ENCODE measurements around the gene GSTO2.

GRCh38 chr10:104255311-104255981 is 13.5 kb upstream of the GSTO2 start:
- no peak for TF ChIP-seq CTCF (tag by site-specific recombination; IDR thresholded peaks at IDR 0.05)
- TF ChIP-seq, protein P1, sequence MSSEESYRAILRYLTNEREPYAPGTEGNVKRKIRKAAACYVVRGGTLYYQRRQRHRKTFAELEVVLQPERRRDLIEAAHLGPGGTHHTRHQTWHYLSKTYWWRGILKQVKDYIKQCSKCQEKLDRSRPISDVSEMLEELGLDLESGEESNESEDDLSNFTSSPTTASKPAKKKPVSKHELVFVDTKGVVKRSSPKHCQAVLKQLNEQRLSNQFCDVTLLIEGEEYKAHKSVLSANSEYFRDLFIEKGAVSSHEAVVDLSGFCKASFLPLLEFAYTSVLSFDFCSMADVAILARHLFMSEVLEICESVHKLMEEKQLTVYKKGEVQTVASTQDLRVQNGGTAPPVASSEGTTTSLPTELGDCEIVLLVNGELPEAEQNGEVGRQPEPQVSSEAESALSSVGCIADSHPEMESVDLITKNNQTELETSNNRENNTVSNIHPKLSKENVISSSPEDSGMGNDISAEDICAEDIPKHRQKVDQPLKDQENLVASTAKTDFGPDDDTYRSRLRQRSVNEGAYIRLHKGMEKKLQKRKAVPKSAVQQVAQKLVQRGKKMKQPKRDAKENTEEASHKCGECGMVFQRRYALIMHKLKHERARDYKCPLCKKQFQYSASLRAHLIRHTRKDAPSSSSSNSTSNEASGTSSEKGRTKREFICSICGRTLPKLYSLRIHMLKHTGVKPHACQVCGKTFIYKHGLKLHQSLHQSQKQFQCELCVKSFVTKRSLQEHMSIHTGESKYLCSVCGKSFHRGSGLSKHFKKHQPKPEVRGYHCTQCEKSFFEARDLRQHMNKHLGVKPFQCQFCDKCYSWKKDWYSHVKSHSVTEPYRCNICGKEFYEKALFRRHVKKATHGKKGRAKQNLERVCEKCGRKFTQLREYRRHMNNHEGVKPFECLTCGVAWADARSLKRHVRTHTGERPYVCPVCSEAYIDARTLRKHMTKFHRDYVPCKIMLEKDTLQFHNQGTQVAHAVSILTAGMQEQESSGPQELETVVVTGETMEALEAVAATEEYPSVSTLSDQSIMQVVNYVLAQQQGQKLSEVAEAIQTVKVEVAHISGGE (tag by site-specific recombination; conservative IDR thresholded peaks at IDR 0.05; ENCODE audit: low read depth), result no peak
- no peak for TF ChIP-seq ZNF174 (tag by site-specific recombination; IDR thresholded peaks at IDR 0.05)
- TF ChIP-seq ZBTB8A (tag by site-specific recombination; IDR thresholded peaks at IDR 0.05), result no peak
- no peak for TF ChIP-seq ZSCAN16 (tag by site-specific recombination; IDR thresholded peaks at IDR 0.05)
- no peak for TF ChIP-seq SP2 (tag by site-specific recombination; IDR thresholded peaks at IDR 0.05)
- no peak for TF ChIP-seq KLF1 (tag by site-specific recombination; IDR thresholded peaks at IDR 0.05)
- no peak for TF ChIP-seq EGR2 (tag by site-specific recombination; IDR thresholded peaks at IDR 0.05; ENCODE audit: low read depth)
- TF ChIP-seq HOXC10 (CRISPR knock-in tag; IDR thresholded peaks at IDR 0.05), result no peak
- TF ChIP-seq, protein P2, sequence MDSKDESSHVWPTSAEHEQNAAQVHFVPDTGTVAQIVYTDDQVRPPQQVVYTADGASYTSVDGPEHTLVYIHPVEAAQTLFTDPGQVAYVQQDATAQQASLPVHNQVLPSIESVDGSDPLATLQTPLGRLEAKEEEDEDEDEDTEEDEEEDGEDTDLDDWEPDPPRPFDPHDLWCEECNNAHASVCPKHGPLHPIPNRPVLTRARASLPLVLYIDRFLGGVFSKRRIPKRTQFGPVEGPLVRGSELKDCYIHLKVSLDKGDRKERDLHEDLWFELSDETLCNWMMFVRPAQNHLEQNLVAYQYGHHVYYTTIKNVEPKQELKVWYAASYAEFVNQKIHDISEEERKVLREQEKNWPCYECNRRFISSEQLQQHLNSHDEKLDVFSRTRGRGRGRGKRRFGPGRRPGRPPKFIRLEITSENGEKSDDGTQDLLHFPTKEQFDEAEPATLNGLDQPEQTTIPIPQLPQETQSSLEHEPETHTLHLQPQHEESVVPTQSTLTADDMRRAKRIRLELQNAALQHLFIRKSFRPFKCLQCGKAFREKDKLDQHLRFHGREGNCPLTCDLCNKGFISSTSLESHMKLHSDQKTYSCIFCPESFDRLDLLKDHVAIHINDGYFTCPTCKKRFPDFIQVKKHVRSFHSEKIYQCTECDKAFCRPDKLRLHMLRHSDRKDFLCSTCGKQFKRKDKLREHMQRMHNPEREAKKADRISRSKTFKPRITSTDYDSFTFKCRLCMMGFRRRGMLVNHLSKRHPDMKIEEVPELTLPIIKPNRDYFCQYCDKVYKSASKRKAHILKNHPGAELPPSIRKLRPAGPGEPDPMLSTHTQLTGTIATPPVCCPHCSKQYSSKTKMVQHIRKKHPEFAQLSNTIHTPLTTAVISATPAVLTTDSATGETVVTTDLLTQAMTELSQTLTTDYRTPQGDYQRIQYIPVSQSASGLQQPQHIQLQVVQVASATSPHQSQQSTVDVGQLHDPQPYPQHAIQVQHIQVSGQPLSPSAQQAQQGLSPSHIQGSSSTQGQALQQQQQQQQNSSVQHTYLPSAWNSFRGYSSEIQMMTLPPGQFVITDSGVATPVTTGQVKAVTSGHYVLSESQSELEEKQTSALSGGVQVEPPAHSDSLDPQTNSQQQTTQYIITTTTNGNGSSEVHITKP (tag by site-specific recombination; IDR thresholded peaks at IDR 0.05), result no peak
- no peak for TF ChIP-seq ZNF791 (tag by site-specific recombination; IDR thresholded peaks at IDR 0.05)
- no peak for TF ChIP-seq KLF16 (tag by site-specific recombination; IDR thresholded peaks at IDR 0.05)
